Fibroblast of lung (primary cell): ENCODE measurements around the gene RFC4.

ENCODE experiments used
- EZH2 ChIP-seq: IDR thresholded peaks from 2 replicates; pipeline ENCODE4 v1.5.1; 2012; ENCODE audit warnings: low read length, control low read depth, mild to moderate bottlenecking; ENCODE audit errors: missing control alignments
- TF ChIP-seq, protein P1 (sequence below), 2 donors: IDR thresholded peaks in 1 of 2; conservative IDR thresholded peaks in 1 of 2; 1 replicate in 1 of 2; 2 replicates in 1 of 2; pipeline ENCODE4 v1.5.1; 2011 to 2012; ENCODE audit warnings: low read length in 2 of 2, control low read depth in 1 of 2, inconsistent platforms in 1 of 2, low read depth in 1 of 2, mild to moderate bottlenecking in 1 of 2

- TF ChIP-seq, protein P1, sequence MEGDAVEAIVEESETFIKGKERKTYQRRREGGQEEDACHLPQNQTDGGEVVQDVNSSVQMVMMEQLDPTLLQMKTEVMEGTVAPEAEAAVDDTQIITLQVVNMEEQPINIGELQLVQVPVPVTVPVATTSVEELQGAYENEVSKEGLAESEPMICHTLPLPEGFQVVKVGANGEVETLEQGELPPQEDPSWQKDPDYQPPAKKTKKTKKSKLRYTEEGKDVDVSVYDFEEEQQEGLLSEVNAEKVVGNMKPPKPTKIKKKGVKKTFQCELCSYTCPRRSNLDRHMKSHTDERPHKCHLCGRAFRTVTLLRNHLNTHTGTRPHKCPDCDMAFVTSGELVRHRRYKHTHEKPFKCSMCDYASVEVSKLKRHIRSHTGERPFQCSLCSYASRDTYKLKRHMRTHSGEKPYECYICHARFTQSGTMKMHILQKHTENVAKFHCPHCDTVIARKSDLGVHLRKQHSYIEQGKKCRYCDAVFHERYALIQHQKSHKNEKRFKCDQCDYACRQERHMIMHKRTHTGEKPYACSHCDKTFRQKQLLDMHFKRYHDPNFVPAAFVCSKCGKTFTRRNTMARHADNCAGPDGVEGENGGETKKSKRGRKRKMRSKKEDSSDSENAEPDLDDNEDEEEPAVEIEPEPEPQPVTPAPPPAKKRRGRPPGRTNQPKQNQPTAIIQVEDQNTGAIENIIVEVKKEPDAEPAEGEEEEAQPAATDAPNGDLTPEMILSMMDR (conservative IDR thresholded peaks at IDR 0.05 in 1 of 2, IDR thresholded peaks at IDR 0.05 in 1 of 2; ENCODE audit: low read depth in 1 of 2, low read length in 2 of 2) = no peak
- TF ChIP-seq EZH2 = no peak
Observed at GRCh38 chr3:186760141-186760833, 46.0 kb downstream of the RFC4 start.
